ENCODE results near the gene RANBP17. TPM values are rescaled to one million over a fixed set of nuclear protein-coding genes. Genes with fewer than 3 reads are reported as not detected.

RANBP17 gene
- total and polyA plus RNA-seq, 2 of the 4 experiments (the other 2 are of a cell fraction) = 8.2 to 29.0 TPM

GRCh38 chr5:170875811-170876210 is 14.0 kb downstream of the RANBP17 start:
- H3K27ac ChIP-seq (ENCODE audit: insufficient read depth, low read length) = no peak overlapping the region
- intact Hi-C loops (cut with micrococcal nuclease) = no loop called here
- DNase-seq (no peak), ATAC-seq (ENCODE audit: low read depth) (no peak)
- no peak overlapping the region for H2AK9ac ChIP-seq (replicated peaks; ENCODE audit: low read depth, low read length, poor library complexity)
- ChIA-PET CTCF (no interaction called here), POLR2A (ENCODE audit: unreplicated experiment) (no interaction called here)
- H3K9me1 ChIP-seq (ENCODE audit: insufficient read depth, low read length) = peaks cover 4% of the 10 kb centered on the region; the same call in 1 of the 2 replicates
- H4K8ac ChIP-seq (ENCODE audit: low read depth in 2 of 2, low read length in 2 of 2) = no peak overlapping the region
- H3K36me3 ChIP-seq (ENCODE audit: control insufficient read depth, insufficient read depth, low read length) = no peaks in the 10 kb centered on the region
- no peak overlapping the region for H2BK120ac ChIP-seq (ENCODE audit: low read depth, low read length)
- H3K23ac ChIP-seq (ENCODE audit: low read depth, low read length) = no peak overlapping the region
- H4K91ac ChIP-seq (ENCODE audit: insufficient read depth, low read depth, low read length) = no peak overlapping the region
- in situ Hi-C loops (cut with MboI; ENCODE audit: low sequenced_read_pairs) = no loop called here
- no peak overlapping the region for H2BK20ac ChIP-seq (ENCODE audit: low read depth, low read length)
- H2BK5ac ChIP-seq (ENCODE audit: low read depth, low read length, poor library complexity, severe bottlenecking) = no peak overlapping the region
- no peaks in the 10 kb centered on the region; the same call in 1 of the 2 replicates for H3K4me1 ChIP-seq (ENCODE audit: control insufficient read depth, insufficient read depth, low read length)
- H3K9me3 ChIP-seq (ENCODE audit: control insufficient read depth, insufficient read depth, low read length) = no peaks in the 10 kb centered on the region
- no CpG with 5 or more reads among the region's 4 CpGs for WGBS, 2 experiments (ENCODE audit: extremely low coverage in 2 of 2, insufficient read length in 1 of 2)
- no peaks in the 10 kb centered on the region for H3K27me3 ChIP-seq (ENCODE audit: control insufficient read depth, insufficient read depth, low read length)
- no peak overlapping the region for H3K18ac ChIP-seq (ENCODE audit: low read depth, low read length)
- H3K4me3 ChIP-seq (ENCODE audit: insufficient read depth, low read depth, low read length) = no peak overlapping the region
- no peak overlapping the region for H4K5ac ChIP-seq (ENCODE audit: low read depth, low read length)
- H3K56ac ChIP-seq (ENCODE audit: extremely low read depth, insufficient read depth, low read length) = no peak overlapping the region
- no peak for TF ChIP-seq POLR2A (IDR thresholded peaks at IDR 0.05; ENCODE audit: low read depth, low read length)
- TF ChIP-seq MAFK (IDR thresholded peaks at IDR 0.05; ENCODE audit: low read depth, low read length) = no peak
- TF ChIP-seq, protein P1, sequence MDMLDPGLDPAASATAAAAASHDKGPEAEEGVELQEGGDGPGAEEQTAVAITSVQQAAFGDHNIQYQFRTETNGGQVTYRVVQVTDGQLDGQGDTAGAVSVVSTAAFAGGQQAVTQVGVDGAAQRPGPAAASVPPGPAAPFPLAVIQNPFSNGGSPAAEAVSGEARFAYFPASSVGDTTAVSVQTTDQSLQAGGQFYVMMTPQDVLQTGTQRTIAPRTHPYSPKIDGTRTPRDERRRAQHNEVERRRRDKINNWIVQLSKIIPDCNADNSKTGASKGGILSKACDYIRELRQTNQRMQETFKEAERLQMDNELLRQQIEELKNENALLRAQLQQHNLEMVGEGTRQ (IDR thresholded peaks at IDR 0.05; ENCODE audit: low read depth, low read length) = no peak
- no peak overlapping the region for H2AK5ac ChIP-seq (ENCODE audit: low read depth, low read length)
- H3K9ac ChIP-seq (ENCODE audit: low read depth, low read length) = no peak overlapping the region
- no peak overlapping the region for H2BK15ac ChIP-seq (ENCODE audit: low read depth, low read length)
- dilution Hi-C loops (cut with HindIII; ENCODE audit: low sequenced_read_pairs, unreplicated experiment) = no loop called here
- no peak overlapping the region for H3K4me2 ChIP-seq (ENCODE audit: low read depth, low read length)
- H2AFZ ChIP-seq (replicated peaks; ENCODE audit: low read length, poor library complexity) = no peak overlapping the region
- BruUV-seq (replicated peaks) = no TSS peak
- no peaks in the 10 kb centered on the region for H4K20me1 ChIP-seq (ENCODE audit: insufficient read depth, low read length)
- H3K4ac ChIP-seq (ENCODE audit: low read depth, low read length) = no peak overlapping the region
- peaks cover 0 to 14% of the 10 kb centered on the region in 2 experiments; a peak in 3 of 4 replicates for H3K79me1 ChIP-seq (ENCODE audit: low read depth in 1 of 2, low read length in 2 of 2)
- no peak overlapping the region for H3K14ac ChIP-seq (replicated peaks; ENCODE audit: low read depth, low read length)

All from IMR-90 (cell line).